ENCODE data around the gene NEO1.

NEO1 gene

DNA sequence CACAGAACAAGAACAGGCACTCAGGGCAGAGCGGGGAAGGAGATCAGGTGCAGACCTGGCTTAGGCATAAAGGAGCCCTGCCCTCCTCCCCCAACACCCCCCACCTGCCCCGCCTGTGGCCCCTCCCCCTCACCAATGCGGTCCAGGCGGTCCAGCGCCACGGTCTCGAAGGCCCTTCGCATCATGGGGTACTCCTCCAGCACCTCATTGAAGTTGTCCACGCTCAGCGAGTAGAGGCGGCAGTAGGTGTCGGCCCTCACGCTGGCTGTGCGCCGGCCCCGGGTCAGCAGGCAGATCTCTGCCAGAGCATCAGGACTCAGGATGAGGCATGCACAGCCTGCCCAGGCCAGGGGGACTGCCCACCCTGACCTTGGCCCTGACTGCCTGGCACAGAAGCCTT, 271.7 kb downstream of the NEO1 start:
- TF ChIP-seq POLR2A (IDR thresholded peaks at IDR 0.05; ENCODE audit: low read depth, low read length), result no peak
- FAIRE-seq, result no peak
- no peak for DNase-seq (ENCODE audit: insufficient read length, low spot score)

DNA sequence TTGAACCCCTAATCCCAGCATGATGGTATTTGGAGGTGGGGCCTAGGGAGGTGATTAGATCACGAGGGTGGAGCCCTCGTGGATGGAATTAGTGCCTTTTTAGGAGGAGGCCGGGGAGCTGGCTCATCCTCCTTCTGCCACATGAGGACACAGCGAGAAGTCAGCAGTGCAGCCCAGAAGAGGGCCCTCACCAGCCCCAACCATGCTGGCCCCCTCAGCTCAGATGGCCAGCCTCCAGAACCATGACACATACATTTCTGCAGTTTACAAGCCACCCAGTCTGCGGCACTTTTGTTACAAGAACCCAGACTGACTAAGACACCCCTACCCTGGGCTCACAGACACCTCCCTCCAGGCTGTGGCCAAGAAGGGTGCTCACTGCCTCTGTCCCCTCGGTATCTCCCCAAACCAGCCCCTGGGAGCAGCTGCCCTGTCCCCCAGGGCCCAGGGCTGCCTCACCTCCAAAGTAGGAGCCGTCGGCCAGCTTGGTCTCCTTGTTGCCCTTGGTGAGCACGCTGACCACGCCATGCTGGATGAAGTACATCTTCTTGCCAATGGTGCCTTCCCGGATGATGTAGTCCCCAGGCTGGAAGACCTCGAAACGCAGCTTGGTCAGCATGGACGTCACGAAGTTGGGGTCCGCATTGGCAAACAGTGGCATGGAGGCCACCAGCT, 272.4 kb downstream of the NEO1 start:
- no peak for FAIRE-seq
- TF ChIP-seq POLR2A (IDR thresholded peaks at IDR 0.05; ENCODE audit: low read depth, low read length), result no peak
- DNase-seq (ENCODE audit: insufficient read length, low spot score), result no peak

DNA sequence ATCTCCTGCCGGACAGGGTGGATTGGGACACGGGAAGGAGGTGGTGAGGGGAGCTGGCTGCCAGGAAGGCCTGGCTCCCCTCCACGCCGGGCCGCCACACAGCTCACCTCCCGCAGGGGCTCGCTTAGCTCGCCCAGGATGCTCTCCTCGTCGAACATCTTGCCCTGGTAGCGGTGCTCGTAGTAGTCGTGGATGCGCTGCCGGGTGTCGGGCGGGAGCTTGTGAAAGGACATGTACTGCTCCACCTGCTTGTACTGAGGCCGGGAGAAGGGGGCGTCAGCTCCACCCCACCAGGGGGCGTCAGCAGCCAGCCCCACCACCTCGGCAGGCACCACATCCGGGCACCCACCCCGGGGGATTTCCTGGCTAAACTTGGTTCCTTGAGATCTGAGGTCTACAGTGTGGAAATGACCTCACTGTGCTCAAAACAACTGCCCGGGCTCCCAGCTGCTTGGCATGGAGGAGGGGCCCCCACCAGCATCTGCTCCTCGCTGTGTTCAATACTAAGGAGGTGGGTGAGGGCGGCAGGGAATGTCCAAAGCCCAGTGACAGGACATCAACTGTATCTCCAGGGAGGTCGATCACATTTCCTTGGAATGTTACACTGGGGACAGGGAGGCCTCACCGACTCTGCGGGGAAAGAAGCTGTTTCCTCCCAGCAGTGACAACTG, 273.1 kb downstream of the NEO1 start:
- DNase-seq (ENCODE audit: insufficient read length, low spot score) (no peak), FAIRE-seq (no peak)
- TF ChIP-seq POLR2A (IDR thresholded peaks at IDR 0.05; ENCODE audit: low read depth, low read length), result no peak

DNA sequence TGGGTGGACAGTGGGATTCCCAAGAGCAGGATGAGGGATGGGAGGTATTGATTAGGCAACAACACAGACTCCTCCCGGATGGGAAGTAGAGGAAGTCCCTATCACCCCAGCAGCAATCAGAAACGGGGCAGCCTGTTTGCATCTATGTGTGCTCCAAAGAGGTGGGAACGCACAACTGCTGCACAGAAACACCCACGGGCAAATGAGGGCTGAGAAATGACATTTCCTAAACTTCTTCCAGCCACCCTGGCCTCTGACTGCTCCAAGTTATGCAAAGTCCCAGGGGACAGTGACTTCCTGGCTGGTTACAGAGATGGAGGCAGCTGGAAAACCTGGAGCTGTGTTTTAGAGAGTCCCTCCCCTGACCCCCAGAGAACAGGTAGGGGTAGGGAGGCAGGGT, 273.9 kb downstream of the NEO1 start:
- DNase-seq (ENCODE audit: insufficient read length, low spot score) (no peak), FAIRE-seq (no peak)
- no peak for TF ChIP-seq POLR2A (IDR thresholded peaks at IDR 0.05; ENCODE audit: low read depth, low read length)

DNA sequence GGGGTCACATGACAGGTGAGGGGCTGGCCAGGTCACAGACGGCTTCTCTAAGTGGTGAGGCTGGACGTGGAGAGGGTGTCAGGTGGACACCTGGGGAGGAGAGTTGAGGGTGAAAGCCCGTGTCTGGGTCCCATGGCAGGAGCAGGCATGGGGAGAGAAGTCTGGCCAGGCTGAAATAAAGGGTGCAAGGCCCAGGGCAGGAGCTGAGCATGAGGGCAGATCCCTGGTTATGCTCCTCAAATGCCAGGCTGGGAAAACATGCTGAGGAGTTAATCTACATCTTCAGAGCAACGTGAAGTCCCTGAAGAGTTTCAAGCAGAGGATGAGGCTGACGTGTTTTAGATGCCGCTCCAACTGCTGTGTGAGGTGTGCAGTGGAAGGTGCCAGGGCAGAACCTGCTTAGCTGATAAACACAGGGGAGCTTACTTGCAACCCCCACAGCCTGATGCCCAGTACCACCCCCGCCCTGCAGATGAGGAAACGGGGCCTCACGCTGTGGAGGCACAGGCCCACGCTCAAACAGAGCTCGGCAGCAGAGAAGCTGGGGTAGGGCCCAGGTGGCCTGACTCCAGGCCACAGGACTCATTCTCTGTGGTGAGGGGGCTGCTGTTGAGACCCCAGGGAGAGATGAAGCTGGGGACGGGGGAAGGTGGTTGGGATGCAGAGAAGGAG, 276.0 kb downstream of the NEO1 start:
- TF ChIP-seq POLR2A (IDR thresholded peaks at IDR 0.05; ENCODE audit: low read depth, low read length), result no peak
- FAIRE-seq (no peak), DNase-seq (ENCODE audit: insufficient read length, low spot score) (no peak)

GRCh38 chr15:73328981-73329380, 276.7 kb downstream of the NEO1 start:
- no peak for FAIRE-seq
- no peak for DNase-seq (ENCODE audit: insufficient read length, low spot score)
- no peak for TF ChIP-seq POLR2A (IDR thresholded peaks at IDR 0.05; ENCODE audit: low read depth, low read length)

GRCh38 chr15:73329501-73330200, 277.4 kb downstream of the NEO1 start:
- FAIRE-seq (no peak), DNase-seq (ENCODE audit: insufficient read length, low spot score) (no peak)
- no peak for TF ChIP-seq POLR2A (IDR thresholded peaks at IDR 0.05; ENCODE audit: low read depth, low read length)

- no peak for DNase-seq (ENCODE audit: insufficient read length, low spot score)
- no peak for TF ChIP-seq POLR2A (IDR thresholded peaks at IDR 0.05; ENCODE audit: low read depth, low read length)
- no peak for FAIRE-seq
Observed at GRCh38 chr15:73330206-73331051, 278.2 kb downstream of the NEO1 start.

DNA sequence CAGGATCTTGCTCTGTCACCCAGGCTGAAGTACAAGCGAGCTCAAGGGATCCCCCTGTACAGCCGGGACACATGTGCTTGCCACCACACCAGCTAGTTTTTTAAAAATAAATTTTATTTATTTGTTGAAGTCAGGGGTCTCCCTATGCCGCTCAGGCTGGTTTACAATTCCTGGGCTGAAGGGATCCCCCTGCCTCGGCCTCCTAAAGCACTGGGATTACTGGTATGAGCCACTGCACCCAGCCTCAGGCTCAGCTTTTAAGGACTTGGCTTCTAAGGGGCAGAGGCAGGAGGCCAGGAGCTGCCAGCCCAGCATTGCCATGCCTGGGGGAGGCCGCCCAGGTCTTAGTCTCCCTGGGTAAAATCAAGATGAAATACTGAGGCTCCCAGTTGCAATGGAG, 279.2 kb downstream of the NEO1 start:
- no peak for DNase-seq (ENCODE audit: insufficient read length, low spot score)
- no peak for TF ChIP-seq POLR2A (IDR thresholded peaks at IDR 0.05; ENCODE audit: low read depth, low read length)
- no peak for FAIRE-seq

DNA sequence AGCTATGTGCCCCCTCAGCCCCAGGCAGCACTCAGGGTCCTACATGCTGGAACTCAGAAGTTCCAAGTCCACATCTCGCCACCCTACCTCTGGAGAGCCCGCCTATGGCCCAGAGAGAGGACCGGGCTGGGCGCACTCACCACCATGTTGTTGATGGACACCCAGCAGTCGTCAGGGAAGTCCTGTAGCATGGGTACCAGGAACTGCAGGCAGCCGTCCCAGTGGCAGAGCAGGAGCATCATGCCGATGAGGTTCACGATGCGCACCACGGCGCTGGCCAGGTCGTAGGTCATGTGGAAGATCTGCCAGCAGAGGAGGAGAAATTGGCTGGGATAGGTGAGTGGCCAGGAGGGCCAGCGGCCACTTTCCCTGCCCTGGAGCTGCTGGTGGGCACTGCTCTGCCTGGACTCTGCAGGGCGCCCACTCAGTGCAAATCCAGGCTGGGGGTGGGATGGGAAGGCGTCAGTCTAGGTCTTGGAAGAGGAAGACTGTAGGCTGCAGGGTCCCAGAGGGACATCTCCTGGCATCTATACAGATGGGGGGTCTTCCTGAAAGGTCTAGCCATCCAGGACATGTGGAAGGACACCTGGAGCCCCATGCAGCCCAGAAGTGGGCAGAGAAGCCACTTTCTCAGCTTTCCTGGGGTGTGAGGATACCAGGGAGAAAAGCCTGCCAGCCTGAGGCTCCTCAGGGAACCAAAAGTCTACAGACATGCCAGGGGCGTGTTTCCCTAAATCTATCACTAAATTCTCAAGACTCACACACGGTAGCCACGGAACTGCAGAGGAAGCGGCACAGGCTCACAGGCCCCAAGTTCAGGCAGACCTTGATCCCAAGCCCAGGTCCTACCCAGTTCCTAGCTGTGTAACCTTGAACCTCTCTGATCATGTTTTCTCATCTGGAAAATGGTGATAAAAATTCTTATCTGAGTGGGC, 280.0 kb downstream of the NEO1 start:
- DNase-seq (ENCODE audit: insufficient read length, low spot score), result no peak
- FAIRE-seq, result no peak
- TF ChIP-seq POLR2A (IDR thresholded peaks at IDR 0.05; ENCODE audit: low read depth, low read length), result no peak

- FAIRE-seq (no peak), DNase-seq (ENCODE audit: insufficient read length, low spot score) (no peak)
- TF ChIP-seq POLR2A (IDR thresholded peaks at IDR 0.05; ENCODE audit: low read depth, low read length), result no peak
Observed at GRCh38 chr15:73333001-73333400, 280.7 kb downstream of the NEO1 start.

DNA sequence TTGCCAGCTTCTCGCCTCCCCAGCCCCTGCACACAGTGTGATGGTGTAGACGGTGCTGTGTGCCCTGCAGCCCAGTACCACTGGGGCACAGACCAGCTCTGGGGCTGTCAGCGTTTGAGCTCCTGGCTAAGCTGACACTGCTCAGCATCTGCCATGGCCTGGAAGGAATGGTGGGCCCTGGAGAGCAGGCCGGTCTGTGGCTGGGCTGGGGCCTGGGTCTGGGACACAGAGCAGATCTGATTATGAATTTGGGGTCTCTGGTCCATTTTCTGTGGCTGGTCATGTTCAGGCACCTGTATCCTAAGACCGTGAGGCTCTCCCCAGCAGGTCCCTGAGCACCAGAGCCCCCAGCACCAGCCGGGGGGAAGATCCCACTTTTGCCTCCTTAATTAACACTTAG, 281.8 kb downstream of the NEO1 start:
- no peak for DNase-seq (ENCODE audit: insufficient read length, low spot score)

More for the DNA sequence above, 281.8 kb downstream of the NEO1 start:
- FAIRE-seq, result no peak
- no peak for TF ChIP-seq POLR2A (IDR thresholded peaks at IDR 0.05; ENCODE audit: low read depth, low read length)

All from H54 (cell line).